Glutamatergic neuron (in vitro differentiated cells): ENCODE data around the gene FNDC3B. TPM values are rescaled to one million over a fixed set of nuclear protein-coding genes. Genes with fewer than 3 reads are reported as not detected.

Experiments used
- DNase-seq: peaks from one replicate; pipeline ENCODE4 v3.0.0; 2022
- H3K27ac Mint-ChIP-seq: one replicate; pipeline ENCODE4 v1.8.0; 2020; ENCODE audit warnings: mild to moderate bottlenecking, mixed read lengths, inconsistent platforms; ENCODE audit not compliant: unreplicated experiment
- H3K27me3 Mint-ChIP-seq: one replicate; pipeline ENCODE4 v1.8.0; 2020; ENCODE audit warnings: mild to moderate bottlenecking, moderate library complexity, mixed read lengths, inconsistent platforms; ENCODE audit not compliant: unreplicated experiment
- H3K36me3 Mint-ChIP-seq: one replicate; pipeline ENCODE4 v1.8.0; 2020; ENCODE audit warnings: mild to moderate bottlenecking, mixed read lengths, inconsistent platforms; ENCODE audit not compliant: unreplicated experiment
- H3K4me1 Mint-ChIP-seq: one replicate; pipeline ENCODE4 v1.8.0; 2020; ENCODE audit warnings: mild to moderate bottlenecking, low read depth, mixed read lengths, inconsistent platforms; ENCODE audit not compliant: unreplicated experiment
- H3K4me3 Mint-ChIP-seq: one replicate; pipeline ENCODE4 v1.8.0; 2020; ENCODE audit warnings: mild to moderate bottlenecking, mixed read lengths, inconsistent platforms; ENCODE audit not compliant: unreplicated experiment
- H3K9me3 Mint-ChIP-seq: one replicate; pipeline ENCODE4 v1.8.0; 2020; ENCODE audit warnings: mild to moderate bottlenecking, moderate library complexity, mixed read lengths, inconsistent platforms; ENCODE audit not compliant: unreplicated experiment
- CTCF ChIP-seq: fragments of 200-600 bp; sonication (generic); IDR thresholded peaks from one replicate; pipeline ENCODE4 v1.5.0; 2021; ENCODE audit not compliant: partially characterized antibody, unreplicated experiment
- total RNA-seq: library from RNA; stranded (reverse); fragmentation: NEBNext Ultra II Directional; extraction: Animal tissue kit (Norgen Biotek cat#: 25700); gene quantifications from one replicate; pipeline ENCODE4 v1.2.1, GENCODE V29; 2021; ENCODE audit not compliant: unreplicated experiment

The FNDC3B gene
- total RNA-seq, 1 donor from 2014 or later = 11.7 TPM

DNA sequence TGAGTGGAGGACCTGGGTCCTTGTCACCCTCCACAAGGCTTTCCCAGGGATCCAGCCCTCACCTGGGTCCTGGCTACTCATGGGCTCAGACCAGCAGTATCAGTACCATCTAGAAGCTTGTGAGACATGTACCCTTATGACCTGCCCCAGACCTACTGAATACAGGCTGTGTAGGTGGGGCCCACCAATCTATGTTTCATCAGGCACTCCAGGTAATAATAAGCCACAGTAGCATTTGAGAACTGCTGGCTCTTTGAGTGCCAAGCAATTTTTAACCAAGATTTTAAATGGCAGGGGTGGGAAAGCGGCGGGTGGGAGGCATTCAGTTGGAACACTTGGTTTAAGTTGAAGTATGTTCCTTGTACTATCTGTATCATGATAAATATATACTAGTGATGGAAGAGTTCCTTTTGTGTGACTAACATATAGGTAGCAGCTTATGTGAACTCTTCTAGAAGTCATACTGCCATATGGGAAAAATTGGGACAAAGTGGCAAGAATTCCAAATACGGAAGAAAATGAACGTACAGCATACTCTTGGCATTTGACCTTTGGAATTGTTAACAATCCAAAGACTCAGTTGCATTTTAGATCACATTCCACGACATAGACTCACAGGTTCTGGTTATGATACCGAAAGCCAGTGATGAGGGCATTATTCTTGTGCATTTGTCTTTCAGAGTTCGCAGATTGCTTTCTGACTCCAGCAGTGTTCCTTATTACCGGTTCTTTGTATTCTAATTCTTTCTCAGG is 218.4 kb downstream of the FNDC3B start:
- Mint-ChIP-seq H3K4me1 (peaks cover 7% of the 10 kb centered on the region), H3K4me3 (no peak overlapping the region), H3K9me3 (no peaks in the 10 kb centered on the region), H3K27me3 (no peaks in the 10 kb centered on the region), H3K27ac (no peak overlapping the region), H3K36me3 (no peaks in the 10 kb centered on the region)
- DNase-seq = no peak
- no peak for TF ChIP-seq CTCF

DNA sequence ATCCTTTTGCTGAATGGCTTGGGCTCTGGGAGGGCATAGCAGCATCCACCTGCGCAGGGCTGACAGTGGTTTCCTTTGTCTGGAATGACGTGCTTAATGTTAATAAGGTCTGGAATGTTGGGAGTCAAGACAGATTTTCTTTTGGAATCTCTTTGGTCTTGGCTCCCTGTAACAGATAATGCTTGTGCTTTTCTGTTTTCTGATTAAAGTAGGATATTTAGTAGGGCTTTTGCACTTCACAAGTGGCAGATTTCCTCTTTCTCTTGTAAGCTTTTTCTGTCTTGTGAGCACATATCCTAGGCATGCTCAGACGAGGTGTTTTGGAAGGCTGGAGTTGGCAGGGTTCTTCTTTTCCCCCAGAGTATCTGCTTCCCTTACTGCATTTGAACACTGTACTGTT is 219.2 kb downstream of the FNDC3B start:
- peaks cover 7% of the 10 kb centered on the region for H3K4me1 Mint-ChIP-seq
- no peaks in the 10 kb centered on the region for H3K9me3 Mint-ChIP-seq
- H3K4me3 Mint-ChIP-seq = no peak overlapping the region
- no peak for DNase-seq
- no peak for TF ChIP-seq CTCF
- H3K27ac Mint-ChIP-seq = no peak overlapping the region
- no peaks in the 10 kb centered on the region for H3K27me3 Mint-ChIP-seq
- no peaks in the 10 kb centered on the region for H3K36me3 Mint-ChIP-seq

- H3K27ac Mint-ChIP-seq = peak overlapping the region; percentile 29
- H3K4me1 Mint-ChIP-seq = peaks cover 7% of the 10 kb centered on the region
- no peak overlapping the region for H3K4me3 Mint-ChIP-seq
- no peaks in the 10 kb centered on the region for H3K27me3 Mint-ChIP-seq
- no peak for DNase-seq
- H3K36me3 Mint-ChIP-seq = no peaks in the 10 kb centered on the region
- H3K9me3 Mint-ChIP-seq = no peaks in the 10 kb centered on the region
- no peak for TF ChIP-seq CTCF
Measured at GRCh38 chr3:172259111-172259541, 219.7 kb downstream of the FNDC3B start.

DNA sequence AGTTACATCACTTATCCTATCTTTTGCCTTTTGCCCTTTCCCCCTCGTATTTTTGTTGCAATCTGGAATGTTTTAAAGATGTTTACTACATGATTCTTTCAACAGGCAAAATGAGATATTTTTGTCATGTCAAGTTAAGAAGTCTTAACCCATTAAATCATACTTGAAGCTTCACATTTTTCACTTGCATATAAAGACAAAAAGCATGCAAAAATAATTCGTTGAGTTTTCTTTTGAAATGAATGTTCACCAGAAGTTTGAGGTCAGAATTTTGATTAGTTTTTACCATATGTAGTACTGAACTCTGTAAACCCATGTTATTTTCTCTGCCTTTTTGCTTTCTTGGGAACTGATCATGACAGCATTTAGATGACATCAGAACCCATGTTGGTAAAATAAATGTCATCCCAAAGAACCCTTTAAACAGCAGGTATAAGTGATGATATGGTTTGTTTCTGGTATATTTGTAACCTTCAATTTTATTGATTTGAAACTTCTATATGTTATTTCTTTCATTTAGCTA is 220.4 kb downstream of the FNDC3B start:
- H3K27ac Mint-ChIP-seq = no peak overlapping the region
- H3K27me3 Mint-ChIP-seq = no peaks in the 10 kb centered on the region
- H3K4me1 Mint-ChIP-seq = peaks cover 7% of the 10 kb centered on the region

More for the DNA sequence above, 220.4 kb downstream of the FNDC3B start:
- Mint-ChIP-seq H3K36me3 (no peaks in the 10 kb centered on the region), H3K9me3 (no peaks in the 10 kb centered on the region), H3K4me3 (no peak overlapping the region)
- no peak for DNase-seq
- no peak for TF ChIP-seq CTCF
